ENCODE measurements around the gene RUSF1.

DNA sequence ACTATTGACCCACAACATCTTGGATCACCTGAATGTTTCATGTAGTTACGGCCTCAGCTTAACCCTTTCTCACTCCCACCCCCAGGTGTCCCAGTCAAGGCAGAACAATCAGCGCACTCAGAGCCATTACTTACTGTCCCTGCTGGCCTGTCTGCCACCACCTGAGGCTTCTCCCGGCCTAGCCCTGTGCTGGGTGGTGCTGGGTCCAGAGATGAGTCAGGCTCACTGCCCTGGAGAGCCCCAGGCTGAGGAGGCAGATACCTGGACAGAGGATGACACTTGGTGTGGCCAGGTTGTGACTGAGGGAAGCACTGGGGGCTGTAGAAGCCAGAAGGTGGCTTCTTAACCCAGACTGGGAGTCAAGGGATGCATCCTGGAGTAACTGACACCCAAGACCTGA is 29.2 kb downstream of the RUSF1 start:
- TF ChIP-seq CTCF (IDR thresholded peaks at IDR 0.05; ENCODE audit: insufficient read depth, low read length, poor library complexity, severe bottlenecking) (no peak), EZH2phosphoT487 (conservative IDR thresholded peaks at IDR 0.05; ENCODE audit: low read length) (no peak)
